Gastrocnemius medialis (tissue), 4 donors: ENCODE measurements around the gene SLC6A18. TPM values are rescaled to one million over a fixed set of nuclear protein-coding genes. Genes with fewer than 3 reads are reported as not detected.

Experiments
- ATAC-seq, 2 donors: fragments of 150-250 bp; one replicate each; pipeline ENCODE4 v1.9.1; 2016
- DNase-seq, 2 donors: peaks; one replicate each; pipeline ENCODE4 v3.0.0-alpha.2; 2019
- H3K27ac ChIP-seq, 4 donors: fragments of 200-600 bp; sonication (generic); 1 replicate in 1 of 4; 2 replicates in 3 of 4; pipeline ENCODE4 v1.5.1; 2016 to 2018; ENCODE audit warnings: mild to moderate bottlenecking in 2 of 4, moderate library complexity in 1 of 4
- H3K27me3 ChIP-seq, 3 donors: fragments of 200-600 bp; sonication (generic) in 2 of 3; 1 replicate in 1 of 3; 2 replicates in 2 of 3; pipeline versions ENCODE4 v1.5.1 to v1.6.0; 2016 to 2019; ENCODE audit warnings: mild to moderate bottlenecking in 1 of 3, moderate library complexity in 1 of 3
- H3K36me3 ChIP-seq, 2 donors: fragments of 200-600 bp; sonication (generic) in 1 of 2; one replicate each; pipeline ENCODE4 v1.5.1; 2017 to 2018
- H3K4me1 ChIP-seq, 2 donors: fragments of 200-600 bp; sonication (generic) in 1 of 2; one replicate each; pipeline ENCODE4 v1.5.1; 2016 to 2017; ENCODE audit warnings: mild to moderate bottlenecking in 2 of 2
- H3K4me3 ChIP-seq, 4 donors: fragments of 200-600 bp; sonication (generic) in 3 of 4; 1 replicate in 1 of 4; 2 replicates in 3 of 4; pipeline ENCODE4 v1.5.1; 2016 to 2019; ENCODE audit warnings: mild to moderate bottlenecking in 2 of 4
- H3K9me3 ChIP-seq, 3 donors: fragments of 200-600 bp; sonication (generic) in 2 of 3; 1 replicate in 1 of 3; 2 replicates in 2 of 3; pipeline ENCODE4 v1.5.1; 2016 to 2019
- CTCF ChIP-seq, 5 experiments: fragments of 450-650 bp in 3 of 5; fragments of 200-600 bp in 2 of 5; sonication (generic) in 2 of 5; IDR thresholded peaks in 4 of 5; conservative IDR thresholded peaks in 1 of 5; 1 replicate in 4 of 5; 2 replicates in 1 of 5; pipeline ENCODE4 v1.5.1; 2016 to 2019; ENCODE audit warnings: antibody characterized with exemption in 5 of 5, mild to moderate bottlenecking in 3 of 5, moderate library complexity in 3 of 5
- POLR2A ChIP-seq, 2 donors: fragments of 450-650 bp; IDR thresholded peaks; one replicate each; pipeline ENCODE4 v1.6.1; 2017; ENCODE audit warnings: antibody characterized with exemption in 2 of 2, mild to moderate bottlenecking in 2 of 2, moderate library complexity in 2 of 2
- in situ Hi-C, 4 donors: fragments of 200-750 bp; cut with MboI; loops; one replicate each; pipeline versions ENCODE4 v1.15.0 to v1.8.0; 2017; ENCODE audit warnings: low sequenced_read_pairs in 4 of 4
- intact Hi-C: fragments of 100-400 bp; cut with DNase I; formaldehyde crosslinking; loops from one replicate; pipeline ENCODE4 v1.15.1; 2023; ENCODE audit warnings: low total_unique reads
- total RNA-seq, 4 donors: library from RNA; depleted of rRNA; stranded (reverse); fragments of >200 nt; gene quantifications; one replicate each; pipeline versions ENCODE4 v1.1.0 to v1.2.3, GENCODE V29; 2016

The SLC6A18 gene
- total RNA-seq, 4 donors from 2014 or later = not detected

DNA sequence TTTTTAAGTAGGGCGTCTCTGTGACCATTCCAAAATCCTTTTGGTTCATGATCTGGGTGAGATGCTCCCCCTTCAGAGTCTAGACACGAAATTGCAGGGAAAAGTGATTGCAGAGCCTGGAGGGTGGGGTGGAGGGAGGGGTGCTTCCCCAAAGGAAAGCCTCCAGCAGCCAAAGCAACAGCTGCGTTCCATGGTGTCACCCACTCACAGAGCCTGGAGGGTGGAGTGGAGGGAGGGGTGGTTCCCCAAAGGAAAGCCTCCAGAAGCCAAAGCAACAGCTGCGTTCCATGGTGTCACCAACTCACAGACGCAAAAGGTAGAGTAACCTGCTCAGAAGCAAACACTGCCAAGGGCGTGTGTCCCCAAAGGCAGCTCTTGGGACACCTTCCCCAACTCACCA is 22.6 kb downstream of the SLC6A18 start:
- Histone ChIP-seq H3K36me3 (no peaks in the 10 kb centered on the region), H3K27me3 (peaks cover 18 to 52% (median 28%) of the 10 kb centered on the region in 3 donors), H3K27ac (no peak overlapping the region), H3K4me1 (no peaks in the 10 kb centered on the region), H3K9me3 (no peaks in the 10 kb centered on the region), H3K4me3 (no peak overlapping the region)
- in situ Hi-C loops (no loop called here), intact Hi-C loops (no loop called here)
- TF ChIP-seq CTCF (IDR thresholded peaks at IDR 0.05 in 4 of 5, conservative IDR thresholded peaks at IDR 0.05 in 1 of 5) (no peak), POLR2A (IDR thresholded peaks at IDR 0.05) (no peak)
- ATAC-seq = no peak
- no peak for DNase-seq

GRCh38 chr5:1249366-1250280 is 24.4 kb downstream of the SLC6A18 start:
- DNase-seq = no peak
- Histone ChIP-seq H3K4me3 (no peak overlapping the region), H3K27ac (no peak overlapping the region), H3K36me3 (no peaks in the 10 kb centered on the region), H3K27me3 (peaks cover 18 to 44% (median 25%) of the 10 kb centered on the region in 3 donors), H3K4me1 (no peaks in the 10 kb centered on the region), H3K9me3 (no peaks in the 10 kb centered on the region)
- ATAC-seq = no peak
- in situ Hi-C loops (no loop called here), intact Hi-C loops (no loop called here)
- no peak for TF ChIP-seq POLR2A (IDR thresholded peaks at IDR 0.05)
- no peak for TF ChIP-seq CTCF (IDR thresholded peaks at IDR 0.05 in 4 of 5, conservative IDR thresholded peaks at IDR 0.05 in 1 of 5)

DNA sequence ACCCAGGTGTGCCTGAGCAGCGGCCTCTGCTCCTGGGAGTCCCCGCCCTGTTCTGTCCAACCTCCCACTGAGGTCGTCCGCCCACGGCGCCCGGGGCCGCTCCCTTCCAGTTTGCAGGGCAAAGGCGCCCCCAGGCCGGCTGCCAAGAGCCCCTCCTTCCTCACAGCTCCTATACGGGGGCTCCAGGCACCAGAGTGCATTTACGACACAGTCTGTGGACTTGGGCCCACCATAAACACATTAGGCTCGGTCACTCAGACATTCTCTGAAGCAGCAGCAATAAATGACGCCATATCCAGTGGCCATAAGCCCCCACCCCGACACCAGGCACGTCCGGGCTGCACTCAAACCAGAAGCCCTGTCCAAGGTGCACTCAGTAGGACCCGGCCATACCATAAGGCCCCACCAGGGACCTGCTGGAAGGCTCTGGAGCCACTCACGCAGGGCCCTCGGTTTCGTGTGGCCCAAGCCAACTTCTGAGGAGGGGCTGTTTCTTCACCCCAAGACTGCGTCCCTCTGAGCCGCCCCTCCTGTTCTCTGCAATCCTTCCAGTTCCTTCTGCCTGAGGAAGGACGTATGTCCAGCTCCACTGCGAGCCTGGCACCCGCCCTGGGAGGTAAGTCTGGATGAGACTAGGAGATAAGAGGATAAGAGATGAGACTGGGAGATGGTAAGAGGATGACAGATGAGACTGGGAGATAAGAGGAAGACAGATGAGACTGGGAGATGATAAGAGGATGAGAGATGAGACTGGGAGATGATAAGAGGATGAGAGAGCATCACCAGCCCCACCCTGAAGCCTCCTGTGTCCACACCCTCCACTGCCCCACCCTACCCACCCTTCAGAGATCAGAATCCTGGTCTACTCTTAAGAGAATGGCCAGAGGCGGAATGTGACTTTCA is 26.7 kb downstream of the SLC6A18 start:
- in situ Hi-C loops = no loop called here
- no peak for DNase-seq
- Histone ChIP-seq H3K27ac (no peak overlapping the region), H3K9me3 (no peaks in the 10 kb centered on the region), H3K27me3 (peaks cover 14 to 21% (median 16%) of the 10 kb centered on the region in 3 donors), H3K36me3 (no peaks in the 10 kb centered on the region), H3K4me1 (no peaks in the 10 kb centered on the region), H3K4me3 (no peak overlapping the region)
- TF ChIP-seq CTCF (IDR thresholded peaks at IDR 0.05 in 4 of 5, conservative IDR thresholded peaks at IDR 0.05 in 1 of 5) (no peak), POLR2A (IDR thresholded peaks at IDR 0.05) (no peak)
- ATAC-seq = no peak
- intact Hi-C loops = no loop called here

DNA sequence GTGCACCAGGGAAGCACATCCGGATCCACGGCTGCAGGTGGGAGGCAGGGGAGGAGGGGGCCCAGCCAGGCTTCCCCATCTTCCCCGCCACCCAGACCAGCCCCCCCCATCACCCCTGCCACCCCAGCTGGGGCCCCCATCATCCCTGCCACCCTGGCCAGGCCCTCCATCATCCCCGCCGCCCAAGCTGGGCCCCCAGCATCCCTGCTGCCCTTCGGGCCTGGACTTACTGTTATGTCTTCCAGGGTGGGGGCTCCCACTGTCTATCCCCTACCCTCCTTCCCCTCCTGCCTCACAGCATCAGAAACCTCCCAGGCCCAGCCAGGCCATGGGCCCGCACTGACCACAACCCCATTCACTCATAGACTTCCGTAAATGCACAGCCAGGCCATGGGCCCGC is 27.5 kb downstream of the SLC6A18 start:
- in situ Hi-C loops (no loop called here), intact Hi-C loops (no loop called here)
- no peaks in the 10 kb centered on the region for H3K36me3 ChIP-seq
- no peaks in the 10 kb centered on the region for H3K4me1 ChIP-seq
- no peaks in the 10 kb centered on the region for H3K9me3 ChIP-seq
- no peak overlapping the region for H3K27ac ChIP-seq
- DNase-seq = no peak
- TF ChIP-seq POLR2A (IDR thresholded peaks at IDR 0.05) (no peak), CTCF (IDR thresholded peaks at IDR 0.05 in 4 of 5, conservative IDR thresholded peaks at IDR 0.05 in 1 of 5) (no peak)
- ATAC-seq = no peak
- peaks cover 6 to 19% (median 13%) of the 10 kb centered on the region in 3 donors for H3K27me3 ChIP-seq
- no peak overlapping the region for H3K4me3 ChIP-seq
